Liver (tissue), 9 donors: ENCODE measurements around the gene PSMD5. TPM values are rescaled to one million over a fixed set of nuclear protein-coding genes. Genes with fewer than 3 reads are reported as not detected.

Source experiments
- DNase-seq: peaks from one replicate; pipeline ENCODE4 v3.0.0-alpha.2; 2017; ENCODE audit warnings: low spot score
- H3K27ac ChIP-seq, 2 donors: one replicate each; pipeline ENCODE4 v1.7.0; 2013; ENCODE audit warnings: inconsistent platforms in 2 of 2, low read length in 2 of 2, control low read depth in 1 of 2, low read depth in 1 of 2, mild to moderate bottlenecking in 1 of 2
- H3K27me3 ChIP-seq, 4 donors: one replicate each; pipeline versions ENCODE4 v1.6.1 to v1.7.0; 2013; ENCODE audit warnings: low read length in 3 of 4, inconsistent platforms in 1 of 4, mild to moderate bottlenecking in 1 of 4, moderate library complexity in 1 of 4; ENCODE audit not compliant: control insufficient read depth in 4 of 4, insufficient read depth in 4 of 4
- H3K36me3 ChIP-seq, 4 donors: one replicate each; pipeline versions ENCODE4 v1.6.1 to v1.7.0; 2013; ENCODE audit warnings: low read length in 3 of 4, mild to moderate bottlenecking in 3 of 4, low read depth in 1 of 4, moderate library complexity in 1 of 4; ENCODE audit not compliant: control insufficient read depth in 4 of 4, insufficient read depth in 3 of 4
- H3K4me1 ChIP-seq, 4 donors: one replicate each; pipeline versions ENCODE4 v1.6.1 to v1.7.0; 2013; ENCODE audit warnings: low read length in 3 of 4, mild to moderate bottlenecking in 3 of 4, moderate library complexity in 1 of 4; ENCODE audit not compliant: control insufficient read depth in 4 of 4, insufficient read depth in 4 of 4
- H3K4me3 ChIP-seq, 3 donors: one replicate each; pipeline versions ENCODE4 v1.6.1 to v1.7.0; 2013; ENCODE audit warnings: low read length in 3 of 3, control low read depth in 1 of 3, low read depth in 1 of 3, mild to moderate bottlenecking in 1 of 3
- H3K9ac ChIP-seq, 2 donors: one replicate each; pipeline ENCODE4 v1.7.0; 2013; ENCODE audit warnings: low read length in 2 of 2, mild to moderate bottlenecking in 2 of 2, moderate library complexity in 2 of 2, control low read depth in 1 of 2, low read depth in 1 of 2
- H3K9me3 ChIP-seq, 4 donors: one replicate each; pipeline versions ENCODE4 v1.6.1 to v1.7.0; 2013; ENCODE audit warnings: low read length in 3 of 4; ENCODE audit not compliant: control insufficient read depth in 4 of 4
- HNF4G ChIP-seq: IDR thresholded peaks from 2 replicates; pipeline ENCODE4 v1.6.1; 2016; ENCODE audit warnings: antibody characterized with exemption
- JUND ChIP-seq, 2 donors: IDR thresholded peaks; 2 replicates each; pipeline ENCODE4 v1.6.1; 2016; ENCODE audit warnings: antibody characterized with exemption in 2 of 2
- TAF1 ChIP-seq: conservative IDR thresholded peaks from 2 replicates; pipeline ENCODE4 v1.6.1; 2016; ENCODE audit warnings: antibody characterized with exemption, mild to moderate bottlenecking
- YY1 ChIP-seq: IDR thresholded peaks from 2 replicates; pipeline ENCODE4 v1.6.1; 2016; ENCODE audit warnings: antibody characterized with exemption, mild to moderate bottlenecking
- WGBS: extraction: QIAGEN DNeasy Blood & Tissue Kit; methylation state at CpG from one replicate; pipeline ENCODE4 v1.1.7; 2013; 5-methylcytosine and 5-hydroxymethylcytosine counted together
- polyA plus RNA-seq, 2 donors: library from polyadenylated mRNA; stranded (reverse) in 1 of 2; unstranded in 1 of 2; fragments of 200-250 nt in 1 of 2; fragments of >200 nt in 1 of 2; fragmentation: Nextera tagmentation in 1 of 2; extraction: Ambion mirVana in 1 of 2; gene quantifications; one replicate each; pipeline versions ENCODE4 v1.2.1 to v1.2.3, GENCODE V29; 2013 to 2015
- total RNA-seq, 2 donors: library from RNA; depleted of rRNA; stranded (reverse); fragments of >200 nt; gene quantifications; one replicate each; pipeline ENCODE4 v1.2.3, GENCODE V29; 2014
- TF ChIP-seq, protein P1 (sequence below): IDR thresholded peaks from 2 replicates; pipeline ENCODE4 v1.6.1; 2016; ENCODE audit warnings: antibody characterized with exemption
- TF ChIP-seq, protein P2 (sequence below): fragments of 150-350 bp; IDR thresholded peaks from 2 replicates; pipeline ENCODE4 v1.5.1; 2017; ENCODE audit warnings: improper control_type of control experiment, low read depth, low read length; ENCODE audit not compliant: missing input control
- TF ChIP-seq, protein P3 (sequence below): IDR thresholded peaks from 2 replicates; pipeline ENCODE4 v1.6.1; 2016; ENCODE audit warnings: antibody characterized with exemption
- donor health status: healthy.
- donor health status: healthy.
- donor health status: healthy.
- donor health status: healthy.
- donor health status: healthy.

PSMD5 gene
- total and polyA plus RNA-seq, 4 donors = 10.9 to 19.1 (median 16.0) TPM

DNA sequence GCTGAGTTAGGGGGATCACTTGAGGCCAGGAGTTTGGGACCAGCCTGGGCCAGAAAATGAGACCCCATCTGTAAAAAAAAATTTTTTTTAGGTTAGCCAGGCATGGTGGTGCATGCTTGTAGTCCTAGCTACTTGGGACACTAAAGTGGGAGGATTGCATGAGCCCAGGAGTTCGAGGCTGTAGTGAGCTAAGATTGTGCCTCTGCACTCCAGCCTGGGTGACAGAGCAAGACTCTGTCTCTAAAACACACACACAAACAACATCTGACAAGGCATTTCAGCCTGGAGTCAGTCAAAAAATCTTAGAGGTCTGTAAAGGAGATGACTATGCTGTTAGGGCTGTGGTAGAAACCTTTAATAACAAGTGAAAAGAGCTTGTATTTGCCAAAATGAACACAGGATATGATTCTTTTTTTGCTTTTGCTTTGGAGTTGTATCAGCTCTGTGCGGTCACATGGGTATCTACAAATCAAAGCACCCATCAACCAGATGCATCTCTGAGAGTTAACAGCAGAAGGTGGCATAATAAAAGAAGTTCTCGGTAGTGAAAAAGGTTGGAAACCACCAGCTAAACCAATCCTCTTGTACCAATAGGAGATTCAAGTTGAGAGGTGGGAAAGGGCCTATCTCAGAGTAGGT lies 3.6 kb upstream of the PSMD5 start:
- H3K36me3 ChIP-seq = peaks cover 0 to 17% (median 8%) of the 10 kb centered on the region in 4 donors
- no peak overlapping the region for H3K27ac ChIP-seq
- DNase-seq = no peak
- H3K4me3 ChIP-seq = no peak overlapping the region
- 89% methylated on average over 3 of the region's 3 CpGs for WGBS
- TF ChIP-seq, protein P1, sequence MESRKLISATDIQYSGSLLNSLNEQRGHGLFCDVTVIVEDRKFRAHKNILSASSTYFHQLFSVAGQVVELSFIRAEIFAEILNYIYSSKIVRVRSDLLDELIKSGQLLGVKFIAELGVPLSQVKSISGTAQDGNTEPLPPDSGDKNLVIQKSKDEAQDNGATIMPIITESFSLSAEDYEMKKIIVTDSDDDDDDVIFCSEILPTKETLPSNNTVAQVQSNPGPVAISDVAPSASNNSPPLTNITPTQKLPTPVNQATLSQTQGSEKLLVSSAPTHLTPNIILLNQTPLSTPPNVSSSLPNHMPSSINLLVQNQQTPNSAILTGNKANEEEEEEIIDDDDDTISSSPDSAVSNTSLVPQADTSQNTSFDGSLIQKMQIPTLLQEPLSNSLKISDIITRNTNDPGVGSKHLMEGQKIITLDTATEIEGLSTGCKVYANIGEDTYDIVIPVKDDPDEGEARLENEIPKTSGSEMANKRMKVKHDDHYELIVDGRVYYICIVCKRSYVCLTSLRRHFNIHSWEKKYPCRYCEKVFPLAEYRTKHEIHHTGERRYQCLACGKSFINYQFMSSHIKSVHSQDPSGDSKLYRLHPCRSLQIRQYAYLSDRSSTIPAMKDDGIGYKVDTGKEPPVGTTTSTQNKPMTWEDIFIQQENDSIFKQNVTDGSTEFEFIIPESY = no peak
- TF ChIP-seq, protein P2, sequence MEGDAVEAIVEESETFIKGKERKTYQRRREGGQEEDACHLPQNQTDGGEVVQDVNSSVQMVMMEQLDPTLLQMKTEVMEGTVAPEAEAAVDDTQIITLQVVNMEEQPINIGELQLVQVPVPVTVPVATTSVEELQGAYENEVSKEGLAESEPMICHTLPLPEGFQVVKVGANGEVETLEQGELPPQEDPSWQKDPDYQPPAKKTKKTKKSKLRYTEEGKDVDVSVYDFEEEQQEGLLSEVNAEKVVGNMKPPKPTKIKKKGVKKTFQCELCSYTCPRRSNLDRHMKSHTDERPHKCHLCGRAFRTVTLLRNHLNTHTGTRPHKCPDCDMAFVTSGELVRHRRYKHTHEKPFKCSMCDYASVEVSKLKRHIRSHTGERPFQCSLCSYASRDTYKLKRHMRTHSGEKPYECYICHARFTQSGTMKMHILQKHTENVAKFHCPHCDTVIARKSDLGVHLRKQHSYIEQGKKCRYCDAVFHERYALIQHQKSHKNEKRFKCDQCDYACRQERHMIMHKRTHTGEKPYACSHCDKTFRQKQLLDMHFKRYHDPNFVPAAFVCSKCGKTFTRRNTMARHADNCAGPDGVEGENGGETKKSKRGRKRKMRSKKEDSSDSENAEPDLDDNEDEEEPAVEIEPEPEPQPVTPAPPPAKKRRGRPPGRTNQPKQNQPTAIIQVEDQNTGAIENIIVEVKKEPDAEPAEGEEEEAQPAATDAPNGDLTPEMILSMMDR = no peak
- H3K9me3 ChIP-seq = no peaks in the 10 kb centered on the region
- peaks cover 2 to 19% (median 15%) of the 10 kb centered on the region in 4 donors for H3K4me1 ChIP-seq
- no peaks in the 10 kb centered on the region for H3K27me3 ChIP-seq
- H3K9ac ChIP-seq = no peak overlapping the region

DNA sequence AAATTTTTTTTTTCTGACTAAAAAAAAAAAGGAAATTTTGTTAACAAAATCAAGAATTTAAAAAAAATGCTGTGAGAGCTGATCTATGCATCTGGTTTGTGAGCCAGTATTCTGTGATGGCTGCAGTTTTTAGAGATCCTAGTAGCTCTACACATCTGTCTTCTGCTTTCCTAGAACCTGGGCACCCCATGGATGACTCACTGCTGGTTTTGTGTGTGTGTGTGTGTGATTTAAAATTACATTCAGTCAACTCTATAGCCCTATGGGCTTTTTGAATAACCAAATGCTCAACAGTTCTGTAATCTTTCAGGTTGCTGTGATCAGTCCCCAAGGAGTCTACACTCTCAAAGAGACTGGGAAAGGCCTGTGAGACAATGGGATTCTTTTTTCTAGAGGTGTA lies 2.5 kb upstream of the PSMD5 start:
- Histone ChIP-seq H3K4me1 (peaks cover 2 to 19% (median 15%) of the 10 kb centered on the region in 4 donors), H3K27ac (no peak overlapping the region)

DNA sequence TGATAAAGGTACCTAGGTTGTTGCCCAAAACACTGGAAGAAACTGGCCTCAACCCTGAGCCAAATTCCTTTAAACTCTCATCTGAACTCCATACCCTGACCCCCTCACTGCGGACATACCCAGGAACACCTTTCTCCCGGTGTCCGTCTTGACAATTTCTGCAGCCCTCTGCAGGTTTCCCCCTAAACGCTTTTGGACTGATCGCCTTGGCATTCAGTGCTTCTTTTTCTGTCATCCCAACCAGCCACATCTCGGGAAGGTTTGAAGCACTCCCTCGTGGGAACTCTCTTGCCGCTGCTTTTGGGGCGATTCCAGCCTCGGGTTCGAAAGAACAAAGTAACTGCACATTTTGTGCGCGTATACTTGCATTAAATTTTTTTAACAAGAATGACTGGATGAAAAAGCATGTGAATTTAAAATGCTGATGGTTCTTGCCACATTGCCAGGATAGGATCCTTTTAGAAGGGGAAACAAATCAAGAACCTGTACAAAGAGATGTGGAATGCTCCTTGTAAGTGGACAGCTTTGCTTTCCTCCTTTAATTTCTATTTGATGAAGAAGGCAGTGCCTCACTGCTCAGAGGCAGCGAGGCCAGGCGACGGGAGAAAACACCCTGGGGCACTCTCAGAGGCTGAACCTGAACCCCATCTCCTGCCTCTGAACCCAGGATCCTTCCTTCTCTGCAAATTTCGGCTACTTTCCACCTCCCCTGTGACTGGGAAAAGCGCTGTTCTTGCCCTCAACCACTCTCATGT lies 615 bp downstream of the PSMD5 start:
- TF ChIP-seq HNF4G (no peak), TAF1 (no peak)
- 37% methylated on average over 18 of the region's 18 CpGs for WGBS
- peak overlapping the region; percentile 66 to 82 for H3K9ac ChIP-seq
- no peaks in the 10 kb centered on the region for H3K9me3 ChIP-seq
- H3K27ac ChIP-seq = peak overlapping the region; percentile 95 to 96
- H3K27me3 ChIP-seq = no peaks in the 10 kb centered on the region
- H3K4me3 ChIP-seq = peak overlapping the region; percentile 65 to 89 (median 67)
- peaks cover 2 to 22% (median 15%) of the 10 kb centered on the region in 4 donors for H3K4me1 ChIP-seq
- H3K36me3 ChIP-seq = peaks cover 0 to 5% (median 2%) of the 10 kb centered on the region in 4 donors
- DNase-seq = no peak

More for the DNA sequence above, 2.5 kb upstream of the PSMD5 start:
- Histone ChIP-seq H3K4me3 (no peak overlapping the region), H3K27me3 (no peaks in the 10 kb centered on the region), H3K9ac (no peak overlapping the region), H3K9me3 (no peaks in the 10 kb centered on the region), H3K36me3 (peaks cover 0 to 14% (median 6%) of the 10 kb centered on the region in 4 donors)
- TF ChIP-seq, protein P2 = no peak
- TF ChIP-seq, protein P3, sequence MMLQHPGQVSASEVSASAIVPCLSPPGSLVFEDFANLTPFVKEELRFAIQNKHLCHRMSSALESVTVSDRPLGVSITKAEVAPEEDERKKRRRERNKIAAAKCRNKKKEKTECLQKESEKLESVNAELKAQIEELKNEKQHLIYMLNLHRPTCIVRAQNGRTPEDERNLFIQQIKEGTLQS = no peak
- TF ChIP-seq JUND (IDR thresholded peaks at IDR 0.05) (no peak), YY1 (no peak), HNF4G (no peak)
- no peak for DNase-seq
